Measurements from ENCODE around the gene TNS3. TPM values are rescaled to one million over a fixed set of nuclear protein-coding genes. Genes with fewer than 3 reads are reported as not detected.

TNS3 gene
- total RNA-seq, 1 experiment from 2014 or later: 147 TPM

DNA sequence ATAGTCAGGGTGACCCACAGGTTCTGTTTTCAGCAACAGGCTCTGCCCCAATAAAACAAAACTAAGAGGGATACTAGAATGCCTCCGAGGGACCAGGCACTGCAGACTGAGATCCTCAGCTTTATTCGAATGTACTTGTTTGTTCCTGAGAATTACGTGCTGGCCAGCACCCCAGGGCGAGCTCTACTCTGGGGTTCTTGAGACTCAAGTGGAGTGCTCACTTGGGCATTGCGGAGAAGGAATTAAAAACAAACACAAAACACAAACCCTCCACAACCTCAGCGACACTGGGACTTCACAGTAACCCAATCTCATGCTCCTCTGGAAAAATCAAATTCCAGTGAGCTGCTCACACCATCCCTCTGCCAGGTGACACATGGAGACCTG is 250.7 kb downstream of the TNS3 start:
- DNase-seq (ENCODE audit: low spot score): no peak

DNA sequence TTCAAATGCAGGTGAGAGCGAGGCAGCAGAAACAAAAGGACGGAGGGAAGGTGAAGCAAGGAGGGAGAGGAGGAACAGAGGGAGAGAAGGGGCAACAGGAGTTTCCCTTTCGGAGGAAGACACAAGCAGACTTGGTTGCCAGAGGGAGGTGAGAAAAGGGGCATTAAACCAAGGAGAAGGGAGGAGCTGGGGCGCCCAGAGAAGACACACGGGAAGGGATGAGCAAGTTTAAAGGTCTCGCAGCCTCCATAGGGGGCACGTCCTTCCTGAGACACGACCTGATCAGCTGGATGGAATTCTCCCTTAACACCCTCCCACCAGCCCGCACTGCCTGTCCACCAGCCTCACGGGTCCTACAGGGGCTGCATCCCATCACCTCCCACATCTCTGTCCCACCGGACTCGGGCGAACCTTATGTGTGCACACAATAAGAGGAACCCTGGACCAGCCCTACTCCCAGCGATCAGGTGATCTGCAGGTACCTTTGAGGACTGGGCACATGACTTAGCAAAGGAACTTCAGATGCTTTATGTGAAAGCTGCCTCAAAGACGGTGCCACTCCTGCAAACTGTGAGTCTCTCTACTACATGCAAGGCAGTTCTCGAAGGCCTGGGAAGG is 251.2 kb downstream of the TNS3 start:
- DNase-seq (ENCODE audit: low spot score): no peak

- no peak for DNase-seq (ENCODE audit: low spot score)
These were observed 251.9 kb downstream of the TNS3 start for GRCh38 chr7:47330026-47330425.

DNA sequence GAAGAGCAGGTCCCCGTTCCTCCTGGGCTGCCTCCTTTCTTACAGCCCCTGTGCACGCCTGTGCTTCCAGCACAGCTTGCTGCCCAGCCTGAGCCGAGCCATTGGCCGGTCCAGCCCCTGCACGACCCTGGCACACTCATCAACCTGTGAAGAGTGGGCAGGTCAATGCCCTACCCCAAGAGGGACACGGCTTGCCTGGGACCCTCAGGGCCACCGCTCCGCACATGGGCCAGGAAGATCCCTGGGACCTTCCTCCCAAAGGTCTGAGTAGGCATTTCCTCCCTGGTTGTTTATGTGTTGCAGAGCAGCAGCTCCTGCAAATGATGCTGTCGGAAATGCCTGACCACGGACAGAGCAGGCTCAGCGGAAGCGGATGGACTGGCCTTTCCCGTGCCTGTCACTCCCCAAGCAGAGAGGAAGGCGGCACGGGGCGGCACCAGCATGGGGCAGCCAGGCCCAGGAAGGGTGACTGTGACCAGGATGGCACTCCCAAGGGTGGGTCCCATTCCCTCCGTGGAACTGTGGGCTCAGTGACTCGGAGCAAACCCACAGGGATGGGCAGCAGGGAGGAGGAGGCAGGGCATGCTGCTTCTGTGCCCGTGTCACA is 252.5 kb downstream of the TNS3 start:
- no peak for DNase-seq (ENCODE audit: low spot score)

GRCh38 chr7:47328392-47329319 is 253.3 kb downstream of the TNS3 start:
- DNase-seq (ENCODE audit: low spot score): no peak

DNA sequence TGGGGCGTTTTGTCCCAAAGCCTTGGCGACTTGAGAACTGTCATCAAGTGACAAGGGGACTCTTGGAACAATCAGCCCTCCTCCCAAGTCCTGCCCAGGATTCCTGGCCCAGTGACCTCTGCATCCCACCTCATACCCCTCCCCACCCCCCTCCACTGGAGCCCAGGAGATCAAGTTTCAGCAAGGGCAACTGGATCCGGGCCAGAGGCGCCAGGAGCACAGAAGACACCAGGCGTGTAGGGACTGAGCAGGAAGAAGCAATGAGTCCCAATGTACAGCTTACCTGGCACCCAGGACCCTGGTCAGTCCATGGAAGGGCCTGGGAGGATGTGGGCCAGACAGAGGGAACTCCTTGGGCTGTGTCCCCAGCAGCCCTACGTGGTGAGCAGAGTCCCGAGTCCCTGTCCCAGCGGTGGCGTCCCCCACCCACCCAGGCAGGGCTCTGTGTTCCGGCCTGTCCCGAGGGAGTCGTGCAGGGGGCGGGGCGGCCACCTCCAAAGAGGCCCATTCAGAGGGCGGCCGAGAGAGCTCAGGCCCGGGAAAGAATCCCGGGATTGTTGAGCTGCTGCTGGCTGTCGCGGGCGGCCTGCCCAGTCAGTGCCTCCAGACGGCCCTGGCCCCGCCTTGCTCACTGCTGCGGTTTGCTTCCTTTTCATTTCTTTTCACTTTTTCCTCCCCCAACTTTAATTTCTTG is 254.1 kb downstream of the TNS3 start:
- DNase-seq (ENCODE audit: low spot score): peak; percentile 94

DNA sequence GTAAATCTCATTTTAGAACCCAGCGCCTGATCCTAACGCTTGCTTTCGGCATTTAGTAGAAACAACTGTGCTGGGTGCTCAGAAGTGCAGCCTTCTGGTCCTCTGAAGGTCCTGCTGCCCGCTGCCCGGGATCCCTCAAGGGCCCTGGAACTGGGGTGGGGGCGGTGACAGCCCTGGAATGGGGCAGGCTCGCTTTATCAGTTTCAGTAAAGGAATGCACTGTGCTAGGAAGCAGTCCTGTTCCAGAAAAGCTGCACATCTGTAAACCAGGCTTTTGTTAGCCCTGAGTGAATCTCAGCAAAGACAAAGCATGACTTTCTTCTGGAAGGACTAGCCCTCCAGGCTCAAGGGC is 254.6 kb downstream of the TNS3 start:
- DNase-seq (ENCODE audit: low spot score): no peak

GRCh38 chr7:47326808-47327207 is 255.1 kb downstream of the TNS3 start:
- no peak for DNase-seq (ENCODE audit: low spot score)

DNA sequence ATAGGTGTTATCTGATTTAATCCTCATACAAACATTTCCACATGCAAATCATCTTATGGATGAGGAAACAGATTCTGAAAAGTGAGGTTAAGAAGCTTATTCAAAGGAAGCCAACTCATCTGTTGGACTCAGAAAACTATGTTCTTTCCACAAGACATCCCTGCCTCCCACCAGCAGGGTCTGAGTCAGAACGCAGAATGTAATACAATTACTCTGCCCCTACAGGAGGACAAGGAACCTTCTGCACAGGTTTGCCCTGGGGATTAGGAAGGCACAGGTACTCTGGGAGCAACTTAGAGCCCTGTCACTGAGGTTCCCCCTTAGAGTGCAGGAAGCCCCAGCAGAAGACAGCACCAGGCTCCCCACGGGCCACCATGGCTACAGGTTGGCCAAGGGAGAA is 255.7 kb downstream of the TNS3 start:
- DNase-seq (ENCODE audit: low spot score): no peak

GRCh38 chr7:47325337-47325736 is 256.6 kb downstream of the TNS3 start:
- no peak for DNase-seq (ENCODE audit: low spot score)

DNA sequence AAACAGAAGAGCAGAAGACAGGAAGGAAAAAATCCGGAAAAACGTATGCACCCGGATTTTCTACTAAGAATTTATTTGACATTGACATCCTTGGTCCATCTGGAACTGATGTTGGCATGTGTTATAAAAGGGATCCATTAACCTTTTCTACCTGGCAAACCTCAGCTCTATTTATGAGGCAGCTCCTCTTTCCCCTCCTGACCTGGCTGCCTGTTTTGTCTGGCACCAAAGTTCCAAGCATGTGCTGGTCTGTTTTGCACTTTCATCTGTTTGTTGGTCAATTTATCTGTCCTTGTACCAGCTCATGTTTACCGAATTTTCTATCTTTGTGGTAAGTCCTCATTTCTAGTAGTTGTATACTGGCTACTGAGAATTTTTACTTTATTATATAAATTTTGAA is 258.0 kb downstream of the TNS3 start:
- DNase-seq (ENCODE audit: low spot score): no peak

- DNase-seq (ENCODE audit: low spot score): no peak
These were observed 259.2 kb downstream of the TNS3 start for GRCh38 chr7:47322731-47323130.

DNA sequence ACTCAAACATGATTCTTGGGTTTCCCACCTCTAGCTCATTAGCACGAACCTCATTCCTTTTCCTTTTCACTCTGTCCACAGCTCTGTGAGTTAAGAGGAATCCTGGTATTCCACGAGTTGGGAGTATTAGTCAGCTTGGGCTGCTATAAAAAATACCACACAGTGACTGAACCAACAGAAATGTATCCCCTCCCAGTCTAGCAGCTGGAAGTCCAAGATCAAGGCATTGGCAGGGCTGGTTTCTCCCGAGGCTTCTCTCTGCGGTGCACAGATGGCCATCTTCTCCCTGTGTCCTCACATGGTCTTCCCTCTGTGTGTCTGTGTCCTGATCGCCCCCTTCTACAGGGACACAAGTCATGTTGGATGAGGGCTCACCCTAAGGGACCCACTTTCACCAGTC is 261.6 kb downstream of the TNS3 start:
- no peak for DNase-seq (ENCODE audit: low spot score)

- no peak for DNase-seq (ENCODE audit: low spot score)
These were observed 263.3 kb downstream of the TNS3 start for GRCh38 chr7:47318395-47319182.

GRCh38 chr7:47317487-47317886 is 264.4 kb downstream of the TNS3 start:
- DNase-seq (ENCODE audit: low spot score): no peak

GRCh38 chr7:47314728-47315607 is 266.9 kb downstream of the TNS3 start:
- no peak for DNase-seq (ENCODE audit: low spot score)

DNA sequence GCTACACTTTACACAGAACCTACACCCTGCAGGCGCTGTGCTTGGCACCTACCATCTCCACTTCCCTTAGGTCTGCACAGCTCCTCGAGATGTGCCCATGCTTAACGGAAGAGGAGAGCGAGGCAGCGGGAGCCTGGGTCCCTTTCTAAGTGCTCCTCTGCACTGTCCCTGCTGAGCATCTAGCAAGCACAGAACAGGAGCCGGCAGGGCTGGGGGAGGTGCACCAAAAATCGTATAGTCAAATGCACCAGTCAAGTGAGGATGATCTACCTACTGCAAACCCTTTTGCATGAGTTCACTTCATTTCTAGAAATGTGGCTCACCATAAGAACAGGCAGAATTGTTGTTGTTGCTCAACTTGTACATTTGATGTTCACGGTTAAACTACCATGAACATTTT is 267.7 kb downstream of the TNS3 start:
- no peak for DNase-seq (ENCODE audit: low spot score)

GRCh38 chr7:47313564-47313963 is 268.3 kb downstream of the TNS3 start:
- DNase-seq (ENCODE audit: low spot score): no peak

GRCh38 chr7:47311891-47312290 is 270.0 kb downstream of the TNS3 start:
- DNase-seq (ENCODE audit: low spot score): no peak

- DNase-seq (ENCODE audit: low spot score): no peak
These were observed 271.9 kb downstream of the TNS3 start for GRCh38 chr7:47310020-47310419.

DNA sequence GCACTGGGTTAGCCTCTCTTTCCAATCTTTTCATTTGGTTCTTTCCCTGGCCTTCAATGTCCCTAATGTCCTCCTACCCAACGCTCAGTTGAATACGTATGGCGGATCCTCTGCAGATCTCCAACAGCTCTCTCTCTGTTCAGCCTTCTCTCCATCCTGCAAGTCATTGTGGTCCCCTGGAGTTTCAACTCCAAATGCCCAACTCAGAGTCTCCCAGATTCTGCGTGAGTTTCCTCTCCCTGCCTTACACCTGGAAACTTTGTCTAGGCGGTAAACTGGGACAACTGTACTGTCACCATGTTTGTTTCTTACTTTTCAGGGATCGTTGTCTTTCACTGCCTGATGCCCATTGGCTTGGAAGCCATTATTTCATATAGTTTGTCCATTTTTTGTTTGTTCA is 273.1 kb downstream of the TNS3 start:
- no peak for DNase-seq (ENCODE audit: low spot score)
